MM.1S (cell line): Measurements from ENCODE around the gene ANTXR1.

Experiments
- DNase-seq: peaks from one replicate; pipeline ENCODE4 v3.0.0-alpha.2; 2015
- H2AFZ ChIP-seq: fragments of 300-600 bp; sonication (generic); 2 replicates; pipeline ENCODE4 v1.6.0; 2016; ENCODE audit warnings: antibody characterized with exemption, low read length
- H3F3A ChIP-seq: fragments of 300-600 bp; sonication (generic); 2 replicates; pipeline ENCODE4 v1.6.1; 2016; ENCODE audit warnings: mild to moderate bottlenecking, antibody characterized with exemption, low read length, moderate library complexity, mixed read lengths; ENCODE audit not compliant: insufficient read depth
- H3K27ac ChIP-seq: fragments of 300-600 bp; sonication (generic); 2 replicates; pipeline ENCODE4 v1.5.1; 2016; ENCODE audit warnings: mild to moderate bottlenecking, low read length
- H3K27me3 ChIP-seq: fragments of 300-600 bp; sonication (generic); replicated peaks from 2 replicates; pipeline ENCODE4 v1.6.0; 2016; ENCODE audit warnings: low read length; ENCODE audit not compliant: insufficient read depth
- H3K36me3 ChIP-seq: fragments of 300-600 bp; sonication (generic); replicated peaks from 2 replicates; pipeline ENCODE4 v1.6.1; 2016; ENCODE audit warnings: mild to moderate bottlenecking, low read length, mixed read lengths; ENCODE audit not compliant: insufficient read depth
- H3K4me1 ChIP-seq: fragments of 300-600 bp; sonication (generic); 2 replicates; pipeline ENCODE4 v1.6.1; 2016; ENCODE audit warnings: low read length, mixed read lengths
- H3K4me2 ChIP-seq: fragments of 300-600 bp; sonication (generic); 2 replicates; pipeline ENCODE4 v1.6.0; 2016; ENCODE audit warnings: low read depth, low read length
- H3K4me3 ChIP-seq: fragments of 300-600 bp; sonication (generic); 2 replicates; pipeline ENCODE4 v1.5.1; 2016; ENCODE audit warnings: low read length, mixed read lengths
- H3K79me2 ChIP-seq: fragments of 300-600 bp; sonication (generic); 2 replicates; pipeline ENCODE4 v1.6.1; 2016; ENCODE audit warnings: mixed run types, low read length, mixed read lengths
- H3K9ac ChIP-seq: fragments of 300-600 bp; sonication (generic); 2 replicates; pipeline ENCODE4 v1.6.1; 2016; ENCODE audit warnings: low read length, mixed read lengths
- H3K9me2 ChIP-seq: fragments of 300-600 bp; sonication (generic); replicated peaks from 2 replicates; pipeline ENCODE4 v1.6.1; 2016; ENCODE audit warnings: mild to moderate bottlenecking, low read length, mixed read lengths; ENCODE audit not compliant: insufficient read depth
- H3K9me3 ChIP-seq: fragments of 300-600 bp; sonication (generic); replicated peaks from 2 replicates; pipeline ENCODE4 v1.6.1; 2016; ENCODE audit warnings: mild to moderate bottlenecking, low read length, mixed read lengths; ENCODE audit not compliant: insufficient read depth
- H4K20me1 ChIP-seq: fragments of 300-600 bp; sonication (generic); 2 replicates; pipeline ENCODE4 v1.6.1; 2016; ENCODE audit warnings: mild to moderate bottlenecking, low read length, moderate library complexity, mixed read lengths; ENCODE audit not compliant: insufficient read depth
- CTCF ChIP-seq: fragments of 300-600 bp; sonication (generic); IDR thresholded peaks from 2 replicates; pipeline ENCODE4 v1.5.1; 2016; ENCODE audit warnings: antibody characterized with exemption, low read length, mixed read lengths
- EZH2 ChIP-seq: fragments of 300-600 bp; sonication (generic); optimal IDR thresholded peaks from 2 replicates; pipeline ENCODE3; 2017; ENCODE audit warnings: low read depth, mild to moderate bottlenecking, antibody characterized with exemption, low read length, mixed read lengths
- EZH2phosphoT487 ChIP-seq: fragments of 300-600 bp; sonication (generic); IDR thresholded peaks from 2 replicates; pipeline ENCODE4 v1.6.1; 2018; ENCODE audit warnings: antibody characterized with exemption, low read length

ANTXR1 gene

GRCh38 chr2:69018678-69019095, 5.7 kb downstream of the ANTXR1 start:
- H3K27me3 ChIP-seq = peaks cover 6% of the 10 kb centered on the region; the same call in 1 of the 2 replicates
- TF ChIP-seq EZH2phosphoT487 (no peak), CTCF (no peak), EZH2 (no peak)

GRCh38 chr2:69020496-69021426, 7.8 kb downstream of the ANTXR1 start:
- Histone ChIP-seq H3K4me1 (no peaks in the 10 kb centered on the region), H2AFZ (no peak overlapping the region), H3K9ac (no peak overlapping the region), H4K20me1 (no peaks in the 10 kb centered on the region), H3K27ac (no peak overlapping the region), H3K27me3 (no peaks in the 10 kb centered on the region), H3K4me2 (no peak overlapping the region), H3K36me3 (no peaks in the 10 kb centered on the region), H3K9me2 (no peaks in the 10 kb centered on the region), H3F3A (no peaks in the 10 kb centered on the region), H3K9me3 (no peaks in the 10 kb centered on the region), H3K79me2 (no peaks in the 10 kb centered on the region), H3K4me3 (no peak overlapping the region)
- TF ChIP-seq EZH2 (no peak), CTCF (no peak), EZH2phosphoT487 (no peak)
- no peak for DNase-seq

More at GRCh38 chr2:69018678-69019095, 5.7 kb downstream of the ANTXR1 start:
- no peaks in the 10 kb centered on the region for H3K9me2 ChIP-seq
- no peak overlapping the region for H3K4me3 ChIP-seq
- no peak overlapping the region for H3K9ac ChIP-seq
- peaks cover 7% of the 10 kb centered on the region; the same call in 1 of the 2 replicates for H3K4me1 ChIP-seq
- H3F3A ChIP-seq = no peaks in the 10 kb centered on the region
- H4K20me1 ChIP-seq = no peaks in the 10 kb centered on the region
- no peak overlapping the region for H3K4me2 ChIP-seq
- no peaks in the 10 kb centered on the region for H3K9me3 ChIP-seq
- DNase-seq = no peak
- H3K36me3 ChIP-seq = no peaks in the 10 kb centered on the region
- H2AFZ ChIP-seq = no peak overlapping the region
- no peak overlapping the region for H3K27ac ChIP-seq
- no peaks in the 10 kb centered on the region for H3K79me2 ChIP-seq

GRCh38 chr2:69021727-69022126, 8.7 kb downstream of the ANTXR1 start:
- Histone ChIP-seq H3K79me2 (no peaks in the 10 kb centered on the region), H3K36me3 (no peaks in the 10 kb centered on the region), H3K27me3 (no peaks in the 10 kb centered on the region), H3K4me1 (no peaks in the 10 kb centered on the region), H3F3A (no peaks in the 10 kb centered on the region), H4K20me1 (no peaks in the 10 kb centered on the region), H3K4me2 (no peak overlapping the region), H3K9ac (no peak overlapping the region), H3K9me2 (no peaks in the 10 kb centered on the region), H3K4me3 (no peak overlapping the region), H2AFZ (no peak overlapping the region), H3K27ac (no peak overlapping the region), H3K9me3 (no peaks in the 10 kb centered on the region)
- TF ChIP-seq CTCF = no peak
- TF ChIP-seq EZH2phosphoT487 = no peak
- TF ChIP-seq EZH2 = no peak
- no peak for DNase-seq
